PC-3 (cell line): Measurements from ENCODE around the gene DOK3.

Experiments used
- CTCF ChIP-seq: fragments of 300-600 bp; sonication (generic); conservative IDR thresholded peaks from 2 replicates; pipeline ENCODE4 v1.5.1; 2017; ENCODE audit warnings: antibody characterized with exemption, low read depth, mild to moderate bottlenecking, low read length
- EZH2 ChIP-seq: fragments of 300-600 bp; sonication (generic); IDR thresholded peaks from one replicate; pipeline ENCODE4 v1.6.1; 2017; ENCODE audit warnings: antibody characterized with exemption, mild to moderate bottlenecking, low read length; ENCODE audit not compliant: unreplicated experiment

DNA sequence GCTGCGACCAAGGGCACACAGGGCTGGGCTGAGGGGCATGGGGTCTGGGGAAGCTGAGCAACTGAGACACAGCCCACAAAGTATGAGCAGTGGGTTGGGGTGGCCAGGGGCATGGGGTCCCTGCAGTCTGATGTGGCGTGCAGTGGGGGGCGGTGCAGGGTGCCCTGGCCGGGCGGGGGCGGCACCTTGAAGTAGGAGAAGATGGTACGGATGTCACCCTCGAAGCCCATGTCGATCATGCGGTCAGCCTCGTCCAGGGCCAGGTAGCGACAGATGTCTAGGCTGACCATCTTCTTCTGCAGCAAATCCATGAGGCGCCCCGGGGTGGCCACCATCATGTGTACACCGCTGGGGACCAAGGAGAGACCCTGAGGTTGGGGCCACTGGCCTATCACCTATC lies 3.9 kb upstream of the DOK3 start:
- no peak for TF ChIP-seq CTCF
- TF ChIP-seq EZH2 = no peak
